GM18511 (cell line): ENCODE results near the gene AR.
"Not testable (repeated sequence)": the region's sequence is repeated elsewhere in the genome, so short reads cannot be mapped to it uniquely, and the experiment has no call there.

Experiments used
- ATAC-seq: cut with Tn5 transposase; IDR thresholded peaks from one replicate; pipeline ENCODE4 v1.9.1; 2021; ENCODE audit warnings: mild to moderate bottlenecking, moderate library complexity; ENCODE audit not compliant: unreplicated experiment

AR gene

GRCh38 chrX:67622053-67622585 lies 78.3 kb downstream of the AR start:
- no peak for ATAC-seq

GRCh38 chrX:67624325-67624724 lies 80.5 kb downstream of the AR start:
- no peak for ATAC-seq

GRCh38 chrX:67635424-67635823 lies 91.6 kb downstream of the AR start:
- no peak for ATAC-seq

- ATAC-seq: no peak
Observed at GRCh38 chrX:67636532-67636931, 92.7 kb downstream of the AR start.

- not testable (repeated sequence) for ATAC-seq
Observed at GRCh38 chrX:67637293-67637692, 93.5 kb downstream of the AR start.

- ATAC-seq: no peak
Observed at GRCh38 chrX:67648361-67648760, 104.5 kb downstream of the AR start.

- no peak for ATAC-seq
Observed at GRCh38 chrX:67651437-67652142, 107.8 kb downstream of the AR start.

GRCh38 chrX:67652543-67652942 lies 108.7 kb downstream of the AR start:
- ATAC-seq: no peak

- ATAC-seq: no peak
Observed at GRCh38 chrX:67654301-67654700, 110.5 kb downstream of the AR start.

- ATAC-seq: no peak
Observed at GRCh38 chrX:67665583-67665982, 121.8 kb downstream of the AR start.

GRCh38 chrX:67670717-67671116 lies 126.9 kb downstream of the AR start:
- not testable (repeated sequence) for ATAC-seq

- no peak for ATAC-seq
Observed at GRCh38 chrX:67673741-67674274, 130.0 kb downstream of the AR start.

GRCh38 chrX:67674741-67675140 lies 130.9 kb downstream of the AR start:
- ATAC-seq: no peak

GRCh38 chrX:67684136-67684535 lies 140.3 kb downstream of the AR start:
- no peak for ATAC-seq

- ATAC-seq: no peak
Observed at GRCh38 chrX:67692246-67692645, 148.4 kb downstream of the AR start.

GRCh38 chrX:67693928-67694327 lies 150.1 kb downstream of the AR start:
- ATAC-seq: no peak

GRCh38 chrX:67697452-67697851 lies 153.6 kb downstream of the AR start:
- no peak for ATAC-seq

GRCh38 chrX:67700602-67701001 lies 156.8 kb downstream of the AR start:
- ATAC-seq: no peak

GRCh38 chrX:67714004-67714403 lies 170.2 kb downstream of the AR start:
- ATAC-seq: no peak

- ATAC-seq: no peak
Observed at GRCh38 chrX:67717571-67717970, 173.8 kb downstream of the AR start.

GRCh38 chrX:67718926-67719325 lies 175.1 kb downstream of the AR start:
- no peak for ATAC-seq

GRCh38 chrX:67720344-67720743 lies 176.5 kb downstream of the AR start:
- ATAC-seq: no peak

- ATAC-seq: no peak
Observed at GRCh38 chrX:67721321-67721720, 177.5 kb downstream of the AR start.
